HL-60 (cell line): ENCODE measurements around the gene RGS19.

ENCODE experiments used
- DNase-seq, 2 experiments: peaks; one replicate each; pipeline ENCODE4 v3.0.0-alpha.2; 2010 to 2020; ENCODE audit warnings: low read depth in 1 of 2, low spot score in 1 of 2
- H3K27ac ChIP-seq: fragments of 250-450 bp; sonication (Bioruptor Pico); replicated peaks from 2 replicates; pipeline ENCODE4 v1.5.1; 2020; ENCODE audit warnings: mild to moderate bottlenecking, moderate library complexity
- H3K27me3 ChIP-seq: fragments of 250-450 bp; sonication (Bioruptor Pico); 2 replicates; pipeline ENCODE4 v1.5.1; 2021; ENCODE audit warnings: mild to moderate bottlenecking, moderate library complexity; ENCODE audit not compliant: insufficient read depth, poor library complexity, severe bottlenecking
- H3K4me3 ChIP-seq: replicated peaks from 2 replicates; pipeline ENCODE4 v1.5.1; 2011; ENCODE audit warnings: mild to moderate bottlenecking, control low read depth, low read length; ENCODE audit not compliant: insufficient read depth
- CTCF ChIP-seq: IDR thresholded peaks from one replicate; pipeline ENCODE4 v1.5.1; 2011; ENCODE audit warnings: low read length, control low read depth, inconsistent platforms; ENCODE audit not compliant: insufficient read depth
- GABPA ChIP-seq: IDR thresholded peaks from 2 replicates; pipeline ENCODE4 v1.6.1; 2012; ENCODE audit warnings: low read depth
- POLR2AphosphoS5 ChIP-seq: IDR thresholded peaks from 2 replicates; pipeline ENCODE4 v1.6.1; 2012; ENCODE audit warnings: low read depth
- REST ChIP-seq: IDR thresholded peaks from 2 replicates; pipeline ENCODE4 v1.6.1; 2012; ENCODE audit warnings: low read depth; ENCODE audit not compliant: insufficient replicate concordance
- SPI1 ChIP-seq: IDR thresholded peaks from 2 replicates; pipeline ENCODE4 v1.6.1; 2012; ENCODE audit warnings: low read depth, mild to moderate bottlenecking, borderline replicate concordance

RGS19 gene

GRCh38 chr20:64099086-64099786 is 19.9 kb upstream of the RGS19 start:
- TF ChIP-seq REST, result no peak
- no peak for TF ChIP-seq SPI1
- no peak for TF ChIP-seq POLR2AphosphoS5
- no peak for TF ChIP-seq GABPA
- no peak for TF ChIP-seq CTCF
- no peak for DNase-seq
- Histone ChIP-seq H3K27ac (no peak overlapping the region), H3K27me3 (peaks cover 6% of the 10 kb centered on the region), H3K4me3 (no peak overlapping the region)

- H3K4me3 ChIP-seq, result no peak overlapping the region
- peaks cover 6% of the 10 kb centered on the region for H3K27me3 ChIP-seq
- TF ChIP-seq POLR2AphosphoS5, result no peak
- no peak for TF ChIP-seq SPI1
- TF ChIP-seq REST, result no peak
- no peak for TF ChIP-seq CTCF
- no peak for TF ChIP-seq GABPA
- H3K27ac ChIP-seq, result no peak overlapping the region
- no peak for DNase-seq
These were observed 19.2 kb upstream of the RGS19 start for GRCh38 chr20:64098471-64099013.

GRCh38 chr20:64096535-64096934 is 17.2 kb upstream of the RGS19 start:
- TF ChIP-seq GABPA (no peak), SPI1 (no peak), CTCF (no peak), POLR2AphosphoS5 (no peak), REST (no peak)
- no peak for DNase-seq
- H3K27me3 ChIP-seq, result no peaks in the 10 kb centered on the region
- no peak overlapping the region for H3K27ac ChIP-seq
- H3K4me3 ChIP-seq, result no peak overlapping the region
